ENCODE data around the gene ESYT3.

- no peak for TF ChIP-seq EZH2phosphoT487 (IDR thresholded peaks at IDR 0.05; ENCODE audit: low read depth)
- TF ChIP-seq CTCF (IDR thresholded peaks at IDR 0.05; ENCODE audit: low read depth, low read length) = no peak
These were observed 9.4 kb downstream of the ESYT3 start for GRCh38 chr3:138443521-138444503.

Data from OCI-LY3 (cell line).